Liver (tissue), 3 donors: ENCODE data around the gene ITGA11.

ENCODE experiments used
- CTCF ChIP-seq: fragments of 150-350 bp; IDR thresholded peaks from 2 replicates; pipeline ENCODE4 v1.5.1; 2017; ENCODE audit warnings: improper control_type of control experiment, low read depth, low read length; ENCODE audit not compliant: missing input control
- FOXA1 ChIP-seq: IDR thresholded peaks from 2 replicates; pipeline ENCODE4 v1.6.1; 2016; ENCODE audit warnings: antibody characterized with exemption
- GABPA ChIP-seq, 2 donors: IDR thresholded peaks in 1 of 2; conservative IDR thresholded peaks in 1 of 2; 2 replicates each; pipeline ENCODE4 v1.6.1; 2016; ENCODE audit warnings: antibody characterized with exemption in 2 of 2, mild to moderate bottlenecking in 1 of 2, moderate library complexity in 1 of 2
- HNF4A ChIP-seq, 2 donors: conservative IDR thresholded peaks; 2 replicates each; pipeline ENCODE4 v1.6.1; 2016; ENCODE audit warnings: antibody characterized with exemption in 2 of 2, mild to moderate bottlenecking in 2 of 2
- RAD21 ChIP-seq, 2 donors: IDR thresholded peaks; 2 replicates each; pipeline ENCODE4 v1.6.1; 2016; ENCODE audit warnings: antibody characterized with exemption in 2 of 2, mild to moderate bottlenecking in 2 of 2
- TF ChIP-seq, protein P1 (sequence below): IDR thresholded peaks from 2 replicates; pipeline ENCODE4 v1.6.1; 2016; ENCODE audit warnings: antibody characterized with exemption, mild to moderate bottlenecking
- donor health status: healthy.
- donor health status: healthy.

- TF ChIP-seq CTCF (no peak), HNF4A (conservative IDR thresholded peaks at IDR 0.05) (no peak), GABPA (IDR thresholded peaks at IDR 0.05 in 1 of 2, conservative IDR thresholded peaks at IDR 0.05 in 1 of 2) (no peak), RAD21 (IDR thresholded peaks at IDR 0.05) (no peak), FOXA1 (no peak)
- TF ChIP-seq, protein P1, sequence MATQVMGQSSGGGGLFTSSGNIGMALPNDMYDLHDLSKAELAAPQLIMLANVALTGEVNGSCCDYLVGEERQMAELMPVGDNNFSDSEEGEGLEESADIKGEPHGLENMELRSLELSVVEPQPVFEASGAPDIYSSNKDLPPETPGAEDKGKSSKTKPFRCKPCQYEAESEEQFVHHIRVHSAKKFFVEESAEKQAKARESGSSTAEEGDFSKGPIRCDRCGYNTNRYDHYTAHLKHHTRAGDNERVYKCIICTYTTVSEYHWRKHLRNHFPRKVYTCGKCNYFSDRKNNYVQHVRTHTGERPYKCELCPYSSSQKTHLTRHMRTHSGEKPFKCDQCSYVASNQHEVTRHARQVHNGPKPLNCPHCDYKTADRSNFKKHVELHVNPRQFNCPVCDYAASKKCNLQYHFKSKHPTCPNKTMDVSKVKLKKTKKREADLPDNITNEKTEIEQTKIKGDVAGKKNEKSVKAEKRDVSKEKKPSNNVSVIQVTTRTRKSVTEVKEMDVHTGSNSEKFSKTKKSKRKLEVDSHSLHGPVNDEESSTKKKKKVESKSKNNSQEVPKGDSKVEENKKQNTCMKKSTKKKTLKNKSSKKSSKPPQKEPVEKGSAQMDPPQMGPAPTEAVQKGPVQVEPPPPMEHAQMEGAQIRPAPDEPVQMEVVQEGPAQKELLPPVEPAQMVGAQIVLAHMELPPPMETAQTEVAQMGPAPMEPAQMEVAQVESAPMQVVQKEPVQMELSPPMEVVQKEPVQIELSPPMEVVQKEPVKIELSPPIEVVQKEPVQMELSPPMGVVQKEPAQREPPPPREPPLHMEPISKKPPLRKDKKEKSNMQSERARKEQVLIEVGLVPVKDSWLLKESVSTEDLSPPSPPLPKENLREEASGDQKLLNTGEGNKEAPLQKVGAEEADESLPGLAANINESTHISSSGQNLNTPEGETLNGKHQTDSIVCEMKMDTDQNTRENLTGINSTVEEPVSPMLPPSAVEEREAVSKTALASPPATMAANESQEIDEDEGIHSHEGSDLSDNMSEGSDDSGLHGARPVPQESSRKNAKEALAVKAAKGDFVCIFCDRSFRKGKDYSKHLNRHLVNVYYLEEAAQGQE, result no peak
Observed at GRCh38 chr15:68429691-68430470, 2.1 kb downstream of the ITGA11 start.
